HG03520 (cell line): ENCODE data around the gene KLRK1.
A peak's percentile ranks its signal among the peaks of the same experiment; 100 is the strongest.
"Not testable (repeated sequence)": the region's sequence is repeated elsewhere in the genome, so short reads cannot be mapped to it uniquely, and the experiment has no call there.

Source experiments
- ATAC-seq: cut with Tn5 transposase; IDR thresholded peaks from one replicate; pipeline ENCODE4 v1.9.1; 2021; ENCODE audit warnings: mild to moderate bottlenecking, moderate library complexity; ENCODE audit not compliant: unreplicated experiment

The KLRK1 gene

GRCh38 chr12:10363914-10364814 is 25.7 kb downstream of the KLRK1 start:
- ATAC-seq = peak; percentile 84

- ATAC-seq = no peak
Observed at GRCh38 chr12:10363658-10363913, 26.3 kb downstream of the KLRK1 start.

- ATAC-seq = no peak
Observed at GRCh38 chr12:10362828-10363657, 26.8 kb downstream of the KLRK1 start.

- ATAC-seq = no peak
Observed at GRCh38 chr12:10362325-10362724, 27.5 kb downstream of the KLRK1 start.

GRCh38 chr12:10361622-10362021 is 28.2 kb downstream of the KLRK1 start:
- no peak for ATAC-seq

- ATAC-seq = no peak
Observed at GRCh38 chr12:10361084-10361483, 28.8 kb downstream of the KLRK1 start.

- ATAC-seq = no peak
Observed at GRCh38 chr12:10358969-10359368, 30.9 kb downstream of the KLRK1 start.

- no peak for ATAC-seq
Observed at GRCh38 chr12:10358131-10358530, 31.7 kb downstream of the KLRK1 start.

- no peak for ATAC-seq
Observed at GRCh38 chr12:10354502-10354901, 35.3 kb downstream of the KLRK1 start.

GRCh38 chr12:10354071-10354470 is 35.8 kb downstream of the KLRK1 start:
- no peak for ATAC-seq

GRCh38 chr12:10351457-10351856 is 38.4 kb downstream of the KLRK1 start:
- not testable (repeated sequence) for ATAC-seq

- ATAC-seq = no peak
Observed at GRCh38 chr12:10341892-10342509, 47.8 kb downstream of the KLRK1 start.

- ATAC-seq = not testable (repeated sequence)
Observed at GRCh38 chr12:10340946-10341345, 48.9 kb downstream of the KLRK1 start.

GRCh38 chr12:10339053-10339840 is 50.6 kb downstream of the KLRK1 start:
- ATAC-seq = no peak

- not testable (repeated sequence) for ATAC-seq
Observed at GRCh38 chr12:10338470-10338869, 51.4 kb downstream of the KLRK1 start.

- ATAC-seq = not testable (repeated sequence)
Observed at GRCh38 chr12:10336196-10336595, 53.6 kb downstream of the KLRK1 start.

- no peak for ATAC-seq
Observed at GRCh38 chr12:10331642-10332239, 58.1 kb downstream of the KLRK1 start.

GRCh38 chr12:10328691-10329090 is 61.1 kb downstream of the KLRK1 start:
- not testable (repeated sequence) for ATAC-seq
